HG03196 (cell line): ENCODE results near the gene TMPRSS11D.

Source experiments
- ATAC-seq: cut with Tn5 transposase; IDR thresholded peaks from one replicate; pipeline ENCODE4 v1.9.1; 2021; ENCODE audit not compliant: unreplicated experiment

The TMPRSS11D gene

GRCh38 chr4:67886281-67886680 lies 2.5 kb upstream of the TMPRSS11D start:
- ATAC-seq, result no peak

GRCh38 chr4:67885762-67886161 lies 2.0 kb upstream of the TMPRSS11D start:
- ATAC-seq, result no peak

- no peak for ATAC-seq
Observed at GRCh38 chr4:67884701-67885100, 899 bp upstream of the TMPRSS11D start.

- no peak for ATAC-seq
Observed at GRCh38 chr4:67883458-67883857, 344 bp downstream of the TMPRSS11D start.

- no peak for ATAC-seq
Observed at GRCh38 chr4:67880866-67881610, 2.8 kb downstream of the TMPRSS11D start.

- no peak for ATAC-seq
Observed at GRCh38 chr4:67879486-67879885, 4.3 kb downstream of the TMPRSS11D start.

GRCh38 chr4:67877086-67877485 lies 6.7 kb downstream of the TMPRSS11D start:
- no peak for ATAC-seq

- ATAC-seq, result no peak
Observed at GRCh38 chr4:67874986-67875385, 8.8 kb downstream of the TMPRSS11D start.

- ATAC-seq, result no peak
Observed at GRCh38 chr4:67873116-67873515, 10.7 kb downstream of the TMPRSS11D start.

- peak; percentile 81 for ATAC-seq
Observed at GRCh38 chr4:67871867-67872266, 11.9 kb downstream of the TMPRSS11D start.

- no peak for ATAC-seq
Observed at GRCh38 chr4:67869580-67870190, 14.1 kb downstream of the TMPRSS11D start.

GRCh38 chr4:67861513-67861912 lies 22.3 kb downstream of the TMPRSS11D start:
- no peak for ATAC-seq

- ATAC-seq, result no peak
Observed at GRCh38 chr4:67853336-67853735, 30.5 kb downstream of the TMPRSS11D start.

- ATAC-seq, result no peak
Observed at GRCh38 chr4:67820903-67821302, 62.9 kb downstream of the TMPRSS11D start.

GRCh38 chr4:67810011-67810410 lies 73.8 kb downstream of the TMPRSS11D start:
- ATAC-seq, result no peak

GRCh38 chr4:67809502-67809901 lies 74.3 kb downstream of the TMPRSS11D start:
- no peak for ATAC-seq

- ATAC-seq, result no peak
Observed at GRCh38 chr4:67796810-67797209, 87.0 kb downstream of the TMPRSS11D start.

GRCh38 chr4:67790721-67791120 lies 93.1 kb downstream of the TMPRSS11D start:
- ATAC-seq, result no peak

- ATAC-seq, result no peak
Observed at GRCh38 chr4:67787311-67787710, 96.5 kb downstream of the TMPRSS11D start.

GRCh38 chr4:67785528-67785927 lies 98.3 kb downstream of the TMPRSS11D start:
- no peak for ATAC-seq

GRCh38 chr4:67779631-67780030 lies 104.2 kb downstream of the TMPRSS11D start:
- ATAC-seq, result no peak

- no peak for ATAC-seq
Observed at GRCh38 chr4:67776746-67777145, 107.1 kb downstream of the TMPRSS11D start.
